NT2/D1 (cell line): ENCODE measurements around the gene CACUL1.

ENCODE experiments used
- DNase-seq: peaks from one replicate; pipeline ENCODE4 v3.0.0-alpha.2; 2011; ENCODE audit warnings: low read depth, low spot score
- H3K27me3 ChIP-seq: 2 replicates; pipeline ENCODE4 v1.6.0; 2011; ENCODE audit warnings: mild to moderate bottlenecking; ENCODE audit not compliant: insufficient read length, insufficient read depth
- H3K36me3 ChIP-seq: 2 replicates; pipeline ENCODE4 v1.6.1; 2011; ENCODE audit warnings: mild to moderate bottlenecking, low read length, mixed read lengths; ENCODE audit not compliant: insufficient read depth, insufficient read length
- H3K4me1 ChIP-seq: 2 replicates; pipeline ENCODE4 v1.5.1; 2011; ENCODE audit not compliant: insufficient read depth, insufficient read length
- H3K4me3 ChIP-seq: 2 replicates; pipeline ENCODE4 v1.5.1; 2011; ENCODE audit warnings: low read depth; ENCODE audit not compliant: insufficient read length
- H3K9ac ChIP-seq: 2 replicates; pipeline ENCODE4 v1.6.0; 2011; ENCODE audit warnings: low read depth; ENCODE audit not compliant: insufficient read length
- H3K9me3 ChIP-seq: 2 replicates; pipeline ENCODE4 v1.5.1; 2011; ENCODE audit warnings: mild to moderate bottlenecking, low read length; ENCODE audit not compliant: insufficient read depth
- SUZ12 ChIP-seq: IDR thresholded peaks from 2 replicates; pipeline ENCODE4 v1.6.1; 2011; ENCODE audit not compliant: insufficient read length, insufficient read depth; ENCODE audit errors: extremely low read depth
- YY1 ChIP-seq: IDR thresholded peaks from 2 replicates; pipeline ENCODE4 v1.6.1; 2011; ENCODE audit not compliant: insufficient read length, insufficient read depth
- ZNF274 ChIP-seq: IDR thresholded peaks from 2 replicates; pipeline ENCODE4 v1.6.1; 2011; ENCODE audit warnings: mild to moderate bottlenecking, low read depth, low read length

The CACUL1 gene

DNA sequence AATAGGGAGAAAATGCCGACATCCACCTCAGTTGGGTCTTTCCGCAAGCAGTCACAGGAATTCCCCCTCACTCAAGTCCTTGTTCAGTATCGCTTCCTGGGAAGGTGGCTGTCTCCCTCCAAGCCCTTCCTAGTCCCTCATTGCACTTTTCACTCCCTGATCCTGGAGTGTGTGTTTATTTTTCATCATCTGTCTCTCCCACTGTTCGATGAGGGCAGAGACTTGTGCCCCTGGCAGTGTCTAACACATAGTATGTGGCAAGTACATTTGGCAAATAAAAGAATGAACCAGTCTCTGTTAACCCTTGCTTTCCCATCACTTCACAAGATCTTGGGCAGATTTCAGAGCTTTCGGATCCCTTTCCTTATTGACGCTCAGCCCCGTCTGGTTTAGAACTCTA lies 24.0 kb upstream of the CACUL1 start:
- H3K9ac ChIP-seq, result no peak overlapping the region
- TF ChIP-seq YY1 (no peak), SUZ12 (no peak), ZNF274 (no peak)
- no peak for DNase-seq
- no peaks in the 10 kb centered on the region for H3K9me3 ChIP-seq
- no peaks in the 10 kb centered on the region for H3K27me3 ChIP-seq
- H3K36me3 ChIP-seq, result no peaks in the 10 kb centered on the region
- H3K4me1 ChIP-seq, result no peaks in the 10 kb centered on the region
- H3K4me3 ChIP-seq, result no peak overlapping the region

- no peak for DNase-seq
- H3K4me3 ChIP-seq, result no peak overlapping the region
- H3K4me1 ChIP-seq, result no peaks in the 10 kb centered on the region
- H3K36me3 ChIP-seq, result no peaks in the 10 kb centered on the region
- no peaks in the 10 kb centered on the region for H3K27me3 ChIP-seq
- no peak overlapping the region for H3K9ac ChIP-seq
- H3K9me3 ChIP-seq, result no peaks in the 10 kb centered on the region
- TF ChIP-seq SUZ12, result no peak
- no peak for TF ChIP-seq YY1
- TF ChIP-seq ZNF274, result no peak
Observed at GRCh38 chr10:118776960-118777359, 22.2 kb upstream of the CACUL1 start.

GRCh38 chr10:118776033-118776432 lies 21.3 kb upstream of the CACUL1 start:
- no peak overlapping the region for H3K9ac ChIP-seq
- H3K9me3 ChIP-seq, result no peaks in the 10 kb centered on the region
- TF ChIP-seq YY1 (no peak), SUZ12 (no peak), ZNF274 (no peak)
- H3K36me3 ChIP-seq, result no peaks in the 10 kb centered on the region
- no peaks in the 10 kb centered on the region for H3K27me3 ChIP-seq
- H3K4me1 ChIP-seq, result no peaks in the 10 kb centered on the region
- no peak overlapping the region for H3K4me3 ChIP-seq
- no peak for DNase-seq

DNA sequence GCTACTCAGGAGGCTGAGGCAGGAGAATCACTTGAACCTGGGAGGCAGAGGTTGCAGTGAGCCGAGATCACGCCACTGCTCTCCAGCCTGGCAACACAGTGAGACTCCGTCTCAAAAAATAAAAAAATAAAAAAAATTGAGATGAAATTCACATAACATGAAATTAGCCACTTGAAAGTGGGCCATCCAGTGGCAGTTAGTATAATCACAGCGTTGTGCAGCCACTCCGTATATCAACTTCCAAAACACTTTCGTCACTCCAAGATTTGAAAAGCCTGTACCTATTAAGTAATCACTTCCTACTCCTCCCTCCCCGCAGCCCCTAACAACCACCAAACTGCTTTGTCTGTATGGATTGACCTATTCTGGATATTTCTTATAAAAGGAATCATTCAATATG lies 20.7 kb upstream of the CACUL1 start:
- no peak for DNase-seq
- Histone ChIP-seq H3K9ac (no peak overlapping the region), H3K36me3 (no peaks in the 10 kb centered on the region), H3K4me3 (no peak overlapping the region), H3K27me3 (no peaks in the 10 kb centered on the region), H3K9me3 (no peaks in the 10 kb centered on the region), H3K4me1 (no peaks in the 10 kb centered on the region)
- TF ChIP-seq SUZ12 (no peak), ZNF274 (no peak), YY1 (no peak)

GRCh38 chr10:118773041-118773440 lies 18.3 kb upstream of the CACUL1 start:
- no peaks in the 10 kb centered on the region for H3K27me3 ChIP-seq
- H3K9ac ChIP-seq, result no peak overlapping the region
- no peaks in the 10 kb centered on the region for H3K4me1 ChIP-seq
- TF ChIP-seq ZNF274, result no peak
- TF ChIP-seq YY1, result no peak
- TF ChIP-seq SUZ12, result no peak
- no peak overlapping the region for H3K4me3 ChIP-seq
- no peaks in the 10 kb centered on the region for H3K36me3 ChIP-seq
- no peaks in the 10 kb centered on the region for H3K9me3 ChIP-seq
- no peak for DNase-seq

DNA sequence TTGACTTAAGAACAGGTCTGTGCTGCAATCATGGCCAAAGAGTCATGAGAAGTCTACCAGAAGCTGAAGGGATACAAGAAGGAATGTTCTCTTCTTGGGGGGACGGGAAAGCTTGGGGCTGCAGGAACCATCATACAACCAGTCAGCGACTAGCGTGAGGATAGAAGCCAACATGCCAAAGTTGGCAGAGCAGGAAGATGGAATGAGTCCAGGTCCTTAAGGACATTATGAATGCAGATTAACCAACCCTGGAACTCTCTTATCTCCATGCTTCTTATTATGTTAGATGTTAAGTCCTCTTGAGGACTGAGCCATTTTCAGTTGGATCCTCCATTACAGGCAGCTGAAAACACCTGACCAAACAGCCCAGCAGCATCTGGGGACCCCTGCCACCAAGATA lies 17.2 kb upstream of the CACUL1 start:
- Histone ChIP-seq H3K27me3 (no peaks in the 10 kb centered on the region), H3K4me3 (no peak overlapping the region), H3K36me3 (no peaks in the 10 kb centered on the region), H3K9me3 (no peaks in the 10 kb centered on the region), H3K4me1 (no peaks in the 10 kb centered on the region), H3K9ac (no peak overlapping the region)
- TF ChIP-seq YY1, result no peak
- no peak for TF ChIP-seq SUZ12
- no peak for DNase-seq

DNA sequence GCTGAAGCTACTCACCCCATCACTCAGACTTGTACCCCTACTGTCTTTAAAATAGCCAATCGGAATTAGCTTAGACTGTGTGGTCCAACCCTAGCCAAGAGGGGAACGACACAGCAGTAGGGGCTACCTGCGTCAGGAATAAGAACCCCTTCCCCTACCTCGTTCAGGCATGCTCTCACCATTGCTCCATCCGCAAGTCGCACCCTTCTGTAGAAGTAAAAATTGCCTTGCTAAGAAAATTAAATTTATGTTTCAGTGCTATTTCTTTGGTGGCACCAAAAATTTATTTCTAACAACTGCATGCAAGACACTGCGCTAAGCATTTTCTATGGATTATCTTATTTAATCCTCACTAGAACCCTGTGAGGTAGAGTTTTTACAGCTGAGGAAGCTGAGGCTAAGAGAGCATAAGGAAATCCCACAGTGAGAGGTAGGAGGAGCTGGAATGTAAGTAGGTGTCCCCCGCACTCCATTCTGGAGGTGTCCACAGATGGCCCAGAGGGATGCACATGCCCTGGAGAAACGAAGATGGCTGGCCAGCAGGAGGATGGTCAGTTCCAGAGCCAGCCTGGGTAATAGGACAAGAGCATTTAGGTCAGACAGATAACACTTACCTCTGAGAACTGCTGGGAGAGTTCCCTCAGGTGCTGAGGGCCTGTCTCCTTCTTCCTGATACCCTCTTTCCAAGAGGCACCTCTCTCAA lies 15.3 kb upstream of the CACUL1 start:
- TF ChIP-seq SUZ12, result no peak
- TF ChIP-seq ZNF274, result no peak
- TF ChIP-seq YY1, result no peak
- Histone ChIP-seq H3K36me3 (no peaks in the 10 kb centered on the region), H3K27me3 (no peaks in the 10 kb centered on the region), H3K4me1 (no peaks in the 10 kb centered on the region), H3K4me3 (no peak overlapping the region), H3K9ac (no peak overlapping the region), H3K9me3 (no peaks in the 10 kb centered on the region)
- no peak for DNase-seq
